IMR-90 (cell line): ENCODE data around the gene LRFN2. TPM values are rescaled to one million over a fixed set of nuclear protein-coding genes. Genes with fewer than 3 reads are reported as not detected.

Experiments used
- ATAC-seq: fragments of 200-7000 bp; cut with Tn5 transposase; 2 replicates; pipeline ENCODE4 v1.9.1; 2020; ENCODE audit warnings: low read depth, mild to moderate bottlenecking, moderate library complexity
- BruUV-seq: library from RNA; stranded (reverse); fragments of 400-500 nt; replicated peaks from 2 replicates; lab custom pipeline; 2021; lab: Mats Ljungman, UMichigan
- CTCF ChIA-PET: fragments of 300-600 bp; formaldehyde crosslinking; extraction: SDS; loops from one replicate; lab custom pipeline; 2021; ENCODE audit warnings: antibody characterized with exemption; lab: Yijun Ruan, JAX
- POLR2A ChIA-PET: fragments of 300-600 bp; sonication (Branson Sonifier 250); formaldehyde crosslinking; loops from one replicate; lab custom pipeline; 2022; ENCODE audit warnings: antibody characterized with exemption; ENCODE audit not compliant: unreplicated experiment; lab: Charles Lee
- DNase-seq: peaks from one replicate; pipeline ENCODE4 v3.0.0; 2013
- H2AFZ ChIP-seq: replicated peaks from 2 replicates; pipeline ENCODE3; 2013; ENCODE audit warnings: low read length, mild to moderate bottlenecking; ENCODE audit not compliant: poor library complexity
- H2AK5ac ChIP-seq: 2 replicates; pipeline ENCODE4 v1.6.1; 2013; ENCODE audit warnings: low read depth, low read length, inconsistent platforms
- H2AK9ac ChIP-seq: replicated peaks from 2 replicates; pipeline ENCODE3; 2013; ENCODE audit warnings: mild to moderate bottlenecking, low read depth, low read length, moderate library complexity; ENCODE audit not compliant: poor library complexity
- H2BK120ac ChIP-seq: 2 replicates; pipeline ENCODE4 v1.6.1; 2013; ENCODE audit warnings: low read depth, low read length, inconsistent platforms
- H2BK15ac ChIP-seq: 3 replicates; pipeline ENCODE4 v1.6.1; 2013; ENCODE audit warnings: low read depth, low read length, inconsistent platforms
- H2BK20ac ChIP-seq: 2 replicates; pipeline ENCODE4 v1.6.1; 2013; ENCODE audit warnings: low read depth, mild to moderate bottlenecking, inconsistent platforms, low read length, moderate library complexity
- H2BK5ac ChIP-seq: 2 replicates; pipeline ENCODE4 v1.6.1; 2013; ENCODE audit warnings: mild to moderate bottlenecking, low read depth, low read length, inconsistent platforms; ENCODE audit not compliant: poor library complexity, severe bottlenecking
- H3K14ac ChIP-seq: replicated peaks from 2 replicates; pipeline ENCODE4 v1.6.1; 2013; ENCODE audit warnings: low read depth, low read length, inconsistent platforms
- H3K18ac ChIP-seq: 2 replicates; pipeline ENCODE4 v1.6.1; 2013; ENCODE audit warnings: low read depth, low read length, control low read depth
- H3K23ac ChIP-seq: 2 replicates; pipeline ENCODE4 v1.6.1; 2013; ENCODE audit warnings: low read depth, low read length, inconsistent platforms
- H3K27ac ChIP-seq: 2 replicates; pipeline ENCODE4 v1.5.1; 2013; ENCODE audit warnings: mild to moderate bottlenecking, control low read depth, low read length; ENCODE audit not compliant: insufficient read depth
- H3K27me3 ChIP-seq: 2 replicates; pipeline ENCODE4 v1.6.1; 2013; ENCODE audit warnings: low read length; ENCODE audit not compliant: control insufficient read depth, insufficient read depth
- H3K36me3 ChIP-seq: 2 replicates; pipeline ENCODE4 v1.6.1; 2013; ENCODE audit warnings: low read length, mixed read lengths; ENCODE audit not compliant: control insufficient read depth, insufficient read depth
- H3K4ac ChIP-seq: 2 replicates; pipeline ENCODE4 v1.6.1; 2013; ENCODE audit warnings: low read depth, low read length, inconsistent platforms
- H3K4me1 ChIP-seq: 2 replicates; pipeline ENCODE4 v1.6.1; 2013; ENCODE audit warnings: low read length, mixed read lengths; ENCODE audit not compliant: control insufficient read depth, insufficient read depth
- H3K4me2 ChIP-seq: 2 replicates; pipeline ENCODE4 v1.6.1; 2013; ENCODE audit warnings: low read depth, mild to moderate bottlenecking, control low read depth, low read length, moderate library complexity
- H3K4me3 ChIP-seq: 2 replicates; pipeline ENCODE4 v1.5.1; 2013; ENCODE audit warnings: low read depth, mild to moderate bottlenecking, control low read depth, low read length, moderate library complexity; ENCODE audit not compliant: insufficient read depth
- H3K56ac ChIP-seq: 2 replicates; pipeline ENCODE4 v1.6.1; 2013; ENCODE audit warnings: low read length, inconsistent platforms; ENCODE audit not compliant: insufficient read depth; ENCODE audit errors: extremely low read depth
- H3K79me1 ChIP-seq, 2 experiments: 2 replicates each; pipeline ENCODE4 v1.6.1; 2013; ENCODE audit warnings: low read length in 2 of 2, inconsistent platforms in 1 of 2, low read depth in 1 of 2
- H3K9ac ChIP-seq: 2 replicates; pipeline ENCODE4 v1.6.1; 2013; ENCODE audit warnings: low read depth, low read length, control low read depth
- H3K9me1 ChIP-seq: 2 replicates; pipeline ENCODE4 v1.6.1; 2013; ENCODE audit warnings: low read length, inconsistent platforms; ENCODE audit not compliant: insufficient read depth
- H3K9me3 ChIP-seq: 2 replicates; pipeline ENCODE4 v1.6.1; 2013; ENCODE audit warnings: low read length; ENCODE audit not compliant: control insufficient read depth, insufficient read depth
- H4K20me1 ChIP-seq: 2 replicates; pipeline ENCODE4 v1.6.1; 2013; ENCODE audit warnings: low read length, inconsistent platforms; ENCODE audit not compliant: insufficient read depth
- H4K5ac ChIP-seq: 2 replicates; pipeline ENCODE4 v1.6.1; 2013; ENCODE audit warnings: mild to moderate bottlenecking, low read depth, low read length, control low read depth
- H4K8ac ChIP-seq, 2 experiments: 2 replicates each; pipeline ENCODE4 v1.6.1; 2013; ENCODE audit warnings: low read depth in 2 of 2, low read length in 2 of 2, control low read depth in 1 of 2, inconsistent platforms in 1 of 2
- H4K91ac ChIP-seq: 2 replicates; pipeline ENCODE4 v1.6.1; 2013; ENCODE audit warnings: low read depth, low read length, inconsistent platforms; ENCODE audit not compliant: insufficient read depth
- BHLHE40 ChIP-seq: fragments of 150-350 bp; IDR thresholded peaks from 2 replicates; pipeline ENCODE4 v1.6.1; 2016; ENCODE audit warnings: mild to moderate bottlenecking, low read depth, low read length
- CEBPB ChIP-seq: IDR thresholded peaks from 2 replicates; pipeline ENCODE4 v1.6.1; 2012; ENCODE audit warnings: low read depth, low read length, improper control_type of control experiment
- FOS ChIP-seq: fragments of 150-350 bp; IDR thresholded peaks from 2 replicates; pipeline ENCODE4 v1.6.1; 2016; ENCODE audit warnings: low read depth, low read length
- MAFK ChIP-seq: IDR thresholded peaks from 2 replicates; pipeline ENCODE4 v1.6.1; 2012; ENCODE audit warnings: low read depth, low read length, improper control_type of control experiment
- MAZ ChIP-seq: IDR thresholded peaks from 2 replicates; pipeline ENCODE4 v1.6.1; 2012; ENCODE audit warnings: low read depth, mild to moderate bottlenecking, low read length, improper control_type of control experiment, moderate library complexity, borderline replicate concordance
- MXI1 ChIP-seq: IDR thresholded peaks from 2 replicates; pipeline ENCODE4 v1.6.1; 2012; ENCODE audit warnings: low read depth, mild to moderate bottlenecking, low read length, moderate library complexity, borderline replicate concordance
- POLR2A ChIP-seq: IDR thresholded peaks from 2 replicates; pipeline ENCODE4 v1.6.1; 2012; ENCODE audit warnings: mild to moderate bottlenecking, low read depth, low read length
- RAD21 ChIP-seq: IDR thresholded peaks from 2 replicates; pipeline ENCODE4 v1.6.1; 2012; ENCODE audit warnings: low read length, improper control_type of control experiment
- RCOR1 ChIP-seq: IDR thresholded peaks from 2 replicates; pipeline ENCODE4 v1.6.1; 2012; ENCODE audit warnings: mild to moderate bottlenecking, low read length, improper control_type of control experiment; ENCODE audit not compliant: insufficient replicate concordance
- RFX5 ChIP-seq: IDR thresholded peaks from 2 replicates; pipeline ENCODE4 v1.8.0; 2012; ENCODE audit warnings: low read depth, mild to moderate bottlenecking, low read length, moderate library complexity
- SMC3 ChIP-seq: fragments of 150-350 bp; IDR thresholded peaks from 2 replicates; pipeline ENCODE4 v1.6.1; 2016; ENCODE audit warnings: low read depth, mild to moderate bottlenecking, antibody characterized with exemption, low read length, moderate library complexity
- WGBS, 2 experiments: methylation state at CpG; one replicate each; pipeline versions ENCODE4 v1.1.5 to v1.1.7; 2013; ENCODE audit warnings: missing lambda C conversion rate in 2 of 2; ENCODE audit not compliant: insufficient read length in 1 of 2; ENCODE audit errors: extremely low coverage in 2 of 2; 5-methylcytosine and 5-hydroxymethylcytosine counted together
- dilution Hi-C: fragments of 300-500 bp; cut with HindIII; formaldehyde crosslinking; loops from one replicate; pipeline ENCODE4 v1.14.3; 2018; ENCODE audit warnings: low sequenced_read_pairs; ENCODE audit not compliant: unreplicated experiment
- in situ Hi-C: fragments of 300-500 bp; cut with MboI; formaldehyde crosslinking; loops from 3 replicates; pipeline ENCODE4 v1.14.3; 2019; ENCODE audit warnings: low sequenced_read_pairs, inconsistent platforms, mixed read lengths
- intact Hi-C: fragments of 100-400 bp; cut with micrococcal nuclease; formaldehyde crosslinking; loops from 2 replicates; pipeline ENCODE4 v1.10.0; 2022
- polyA plus RNA-seq, 3 experiments: library from polyadenylated mRNA; depleted of rRNA; stranded (reverse); fragments of >200 nt; gene quantifications; 2 replicates each; pipeline ENCODE4 v1.2.3, GENCODE V29; 2012; ENCODE audit warnings: low replicate concordance in 1 of 3
- total RNA-seq: library from RNA; depleted of rRNA; stranded (reverse); fragments of >200 nt; gene quantifications from 2 replicates; pipeline ENCODE4 v1.2.3, GENCODE V29; 2012
- TF ChIP-seq, protein P1 (sequence below): fragments of 150-350 bp; IDR thresholded peaks from 2 replicates; pipeline ENCODE4 v1.6.1; 2016; ENCODE audit warnings: low read depth, mild to moderate bottlenecking, low read length, moderate library complexity, borderline replicate concordance
- TF ChIP-seq, protein P2 (sequence below): conservative IDR thresholded peaks from 2 replicates; pipeline ENCODE4 v1.5.1; 2012; ENCODE audit warnings: mild to moderate bottlenecking, low read depth, low read length, improper control_type of control experiment
- TF ChIP-seq, protein P3 (sequence below): fragments of 150-350 bp; IDR thresholded peaks from 2 replicates; pipeline ENCODE4 v1.6.1; 2017; ENCODE audit warnings: mild to moderate bottlenecking, antibody characterized with exemption, low read length, low read depth

The LRFN2 gene
- total and polyA plus RNA-seq, 2 of the 4 experiments (the other 2 are of a cell fraction): not detected

DNA sequence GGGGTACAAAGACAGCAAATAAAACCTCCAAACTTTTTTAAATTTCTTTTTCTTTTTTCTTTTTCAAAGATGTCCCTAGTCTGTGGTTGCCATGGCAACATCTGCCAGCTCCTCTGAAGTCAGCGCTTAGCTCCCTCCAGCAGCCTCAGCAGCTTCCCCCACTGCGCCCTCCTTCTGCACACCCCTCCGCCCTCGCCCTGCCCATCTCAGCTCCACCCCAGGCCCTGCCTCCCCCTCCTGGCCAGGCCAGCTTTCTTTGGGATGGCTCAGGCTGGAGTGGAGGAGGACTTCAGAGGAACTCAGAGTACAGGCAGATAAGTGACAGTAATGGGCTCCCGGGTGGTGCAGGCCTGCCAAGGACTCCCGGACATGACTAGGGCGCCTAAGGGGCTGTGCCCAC, 104.6 kb downstream of the LRFN2 start:
- H3K27me3 ChIP-seq: no peaks in the 10 kb centered on the region; the same call in 1 of the 2 replicates
- in situ Hi-C loops: no loop called here
- no TSS peak for BruUV-seq

More for the DNA sequence above, 104.6 kb downstream of the LRFN2 start:
- Histone ChIP-seq H3K79me1 (no peaks in the 10 kb centered on the region), H2BK5ac (no peak overlapping the region), H3K23ac (no peak overlapping the region), H2AFZ (no peak overlapping the region), H3K36me3 (no peaks in the 10 kb centered on the region), H3K27ac (no peak overlapping the region), H4K91ac (no peak overlapping the region), H3K9me1 (no peaks in the 10 kb centered on the region), H3K56ac (no peak overlapping the region), H4K8ac (no peak overlapping the region), H3K18ac (no peak overlapping the region), H3K4me2 (no peak overlapping the region), H3K9ac (no peak overlapping the region), H3K14ac (no peak overlapping the region), H2BK15ac (no peak overlapping the region), H4K20me1 (no peaks in the 10 kb centered on the region), H3K9me3 (no peaks in the 10 kb centered on the region), H2AK9ac (no peak overlapping the region), H2BK120ac (no peak overlapping the region), H3K4me1 (no peaks in the 10 kb centered on the region), H2BK20ac (no peak overlapping the region), H2AK5ac (no peak overlapping the region), H4K5ac (no peak overlapping the region), H3K4me3 (no peak overlapping the region), H3K4ac (no peak overlapping the region)
- intact Hi-C loops: no loop called here
- ATAC-seq: no peak
- no peak for DNase-seq
- TF ChIP-seq MXI1 (no peak), CEBPB (no peak), RFX5 (no peak), FOS (no peak), BHLHE40 (no peak), MAZ (no peak), RAD21 (no peak), SMC3 (no peak), POLR2A (no peak), MAFK (no peak), RCOR1 (no peak)
- TF ChIP-seq, protein P1, sequence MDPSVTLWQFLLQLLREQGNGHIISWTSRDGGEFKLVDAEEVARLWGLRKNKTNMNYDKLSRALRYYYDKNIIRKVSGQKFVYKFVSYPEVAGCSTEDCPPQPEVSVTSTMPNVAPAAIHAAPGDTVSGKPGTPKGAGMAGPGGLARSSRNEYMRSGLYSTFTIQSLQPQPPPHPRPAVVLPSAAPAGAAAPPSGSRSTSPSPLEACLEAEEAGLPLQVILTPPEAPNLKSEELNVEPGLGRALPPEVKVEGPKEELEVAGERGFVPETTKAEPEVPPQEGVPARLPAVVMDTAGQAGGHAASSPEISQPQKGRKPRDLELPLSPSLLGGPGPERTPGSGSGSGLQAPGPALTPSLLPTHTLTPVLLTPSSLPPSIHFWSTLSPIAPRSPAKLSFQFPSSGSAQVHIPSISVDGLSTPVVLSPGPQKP: no peak
- TF ChIP-seq, protein P2, sequence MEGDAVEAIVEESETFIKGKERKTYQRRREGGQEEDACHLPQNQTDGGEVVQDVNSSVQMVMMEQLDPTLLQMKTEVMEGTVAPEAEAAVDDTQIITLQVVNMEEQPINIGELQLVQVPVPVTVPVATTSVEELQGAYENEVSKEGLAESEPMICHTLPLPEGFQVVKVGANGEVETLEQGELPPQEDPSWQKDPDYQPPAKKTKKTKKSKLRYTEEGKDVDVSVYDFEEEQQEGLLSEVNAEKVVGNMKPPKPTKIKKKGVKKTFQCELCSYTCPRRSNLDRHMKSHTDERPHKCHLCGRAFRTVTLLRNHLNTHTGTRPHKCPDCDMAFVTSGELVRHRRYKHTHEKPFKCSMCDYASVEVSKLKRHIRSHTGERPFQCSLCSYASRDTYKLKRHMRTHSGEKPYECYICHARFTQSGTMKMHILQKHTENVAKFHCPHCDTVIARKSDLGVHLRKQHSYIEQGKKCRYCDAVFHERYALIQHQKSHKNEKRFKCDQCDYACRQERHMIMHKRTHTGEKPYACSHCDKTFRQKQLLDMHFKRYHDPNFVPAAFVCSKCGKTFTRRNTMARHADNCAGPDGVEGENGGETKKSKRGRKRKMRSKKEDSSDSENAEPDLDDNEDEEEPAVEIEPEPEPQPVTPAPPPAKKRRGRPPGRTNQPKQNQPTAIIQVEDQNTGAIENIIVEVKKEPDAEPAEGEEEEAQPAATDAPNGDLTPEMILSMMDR: no peak
- TF ChIP-seq, protein P3, sequence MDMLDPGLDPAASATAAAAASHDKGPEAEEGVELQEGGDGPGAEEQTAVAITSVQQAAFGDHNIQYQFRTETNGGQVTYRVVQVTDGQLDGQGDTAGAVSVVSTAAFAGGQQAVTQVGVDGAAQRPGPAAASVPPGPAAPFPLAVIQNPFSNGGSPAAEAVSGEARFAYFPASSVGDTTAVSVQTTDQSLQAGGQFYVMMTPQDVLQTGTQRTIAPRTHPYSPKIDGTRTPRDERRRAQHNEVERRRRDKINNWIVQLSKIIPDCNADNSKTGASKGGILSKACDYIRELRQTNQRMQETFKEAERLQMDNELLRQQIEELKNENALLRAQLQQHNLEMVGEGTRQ: no peak
- no CpG with 5 or more reads among the region's 7 CpGs for WGBS, 2 experiments
- ChIA-PET POLR2A (no interaction called here), CTCF (no interaction called here)
- dilution Hi-C loops: no loop called here
